ENCODE data around the gene CFDP1.

DNA sequence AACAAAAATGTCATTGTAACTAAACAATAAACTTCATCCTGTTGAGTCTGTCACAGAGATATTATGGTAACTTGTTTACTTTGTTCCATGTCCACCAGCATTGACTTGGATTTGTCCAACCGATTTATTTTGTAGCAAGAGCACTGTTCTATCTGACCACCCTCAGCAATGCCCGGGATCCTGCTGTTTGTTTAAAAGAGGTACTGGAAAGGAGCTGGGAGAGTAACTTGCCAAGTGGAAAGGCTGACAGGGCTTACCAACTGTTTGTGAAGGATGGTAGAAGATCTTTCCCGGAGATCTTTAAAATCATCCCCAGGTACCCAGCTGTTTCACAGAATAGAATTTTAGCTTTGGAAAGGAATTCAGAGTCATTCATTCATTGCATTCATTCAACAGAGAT lies 122.8 kb downstream of the CFDP1 start:
- TF ChIP-seq, protein P1, sequence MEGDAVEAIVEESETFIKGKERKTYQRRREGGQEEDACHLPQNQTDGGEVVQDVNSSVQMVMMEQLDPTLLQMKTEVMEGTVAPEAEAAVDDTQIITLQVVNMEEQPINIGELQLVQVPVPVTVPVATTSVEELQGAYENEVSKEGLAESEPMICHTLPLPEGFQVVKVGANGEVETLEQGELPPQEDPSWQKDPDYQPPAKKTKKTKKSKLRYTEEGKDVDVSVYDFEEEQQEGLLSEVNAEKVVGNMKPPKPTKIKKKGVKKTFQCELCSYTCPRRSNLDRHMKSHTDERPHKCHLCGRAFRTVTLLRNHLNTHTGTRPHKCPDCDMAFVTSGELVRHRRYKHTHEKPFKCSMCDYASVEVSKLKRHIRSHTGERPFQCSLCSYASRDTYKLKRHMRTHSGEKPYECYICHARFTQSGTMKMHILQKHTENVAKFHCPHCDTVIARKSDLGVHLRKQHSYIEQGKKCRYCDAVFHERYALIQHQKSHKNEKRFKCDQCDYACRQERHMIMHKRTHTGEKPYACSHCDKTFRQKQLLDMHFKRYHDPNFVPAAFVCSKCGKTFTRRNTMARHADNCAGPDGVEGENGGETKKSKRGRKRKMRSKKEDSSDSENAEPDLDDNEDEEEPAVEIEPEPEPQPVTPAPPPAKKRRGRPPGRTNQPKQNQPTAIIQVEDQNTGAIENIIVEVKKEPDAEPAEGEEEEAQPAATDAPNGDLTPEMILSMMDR (IDR thresholded peaks at IDR 0.05; ENCODE audit: insufficient read depth, low read length) = no peak
- TF ChIP-seq, protein P2, sequence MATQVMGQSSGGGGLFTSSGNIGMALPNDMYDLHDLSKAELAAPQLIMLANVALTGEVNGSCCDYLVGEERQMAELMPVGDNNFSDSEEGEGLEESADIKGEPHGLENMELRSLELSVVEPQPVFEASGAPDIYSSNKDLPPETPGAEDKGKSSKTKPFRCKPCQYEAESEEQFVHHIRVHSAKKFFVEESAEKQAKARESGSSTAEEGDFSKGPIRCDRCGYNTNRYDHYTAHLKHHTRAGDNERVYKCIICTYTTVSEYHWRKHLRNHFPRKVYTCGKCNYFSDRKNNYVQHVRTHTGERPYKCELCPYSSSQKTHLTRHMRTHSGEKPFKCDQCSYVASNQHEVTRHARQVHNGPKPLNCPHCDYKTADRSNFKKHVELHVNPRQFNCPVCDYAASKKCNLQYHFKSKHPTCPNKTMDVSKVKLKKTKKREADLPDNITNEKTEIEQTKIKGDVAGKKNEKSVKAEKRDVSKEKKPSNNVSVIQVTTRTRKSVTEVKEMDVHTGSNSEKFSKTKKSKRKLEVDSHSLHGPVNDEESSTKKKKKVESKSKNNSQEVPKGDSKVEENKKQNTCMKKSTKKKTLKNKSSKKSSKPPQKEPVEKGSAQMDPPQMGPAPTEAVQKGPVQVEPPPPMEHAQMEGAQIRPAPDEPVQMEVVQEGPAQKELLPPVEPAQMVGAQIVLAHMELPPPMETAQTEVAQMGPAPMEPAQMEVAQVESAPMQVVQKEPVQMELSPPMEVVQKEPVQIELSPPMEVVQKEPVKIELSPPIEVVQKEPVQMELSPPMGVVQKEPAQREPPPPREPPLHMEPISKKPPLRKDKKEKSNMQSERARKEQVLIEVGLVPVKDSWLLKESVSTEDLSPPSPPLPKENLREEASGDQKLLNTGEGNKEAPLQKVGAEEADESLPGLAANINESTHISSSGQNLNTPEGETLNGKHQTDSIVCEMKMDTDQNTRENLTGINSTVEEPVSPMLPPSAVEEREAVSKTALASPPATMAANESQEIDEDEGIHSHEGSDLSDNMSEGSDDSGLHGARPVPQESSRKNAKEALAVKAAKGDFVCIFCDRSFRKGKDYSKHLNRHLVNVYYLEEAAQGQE (IDR thresholded peaks at IDR 0.05; ENCODE audit: insufficient replicate concordance, low read depth) = no peak
- TF ChIP-seq POLR2AphosphoS5 (IDR thresholded peaks at IDR 0.05; ENCODE audit: low read depth) (no peak), SPI1 (IDR thresholded peaks at IDR 0.05; ENCODE audit: borderline replicate concordance, low read depth) (no peak)
